Measurements from ENCODE around the gene CDH4. TPM values are rescaled to one million over a fixed set of nuclear protein-coding genes. Genes with fewer than 3 reads are reported as not detected.

The CDH4 gene
- total RNA-seq, 1 experiment from 2014 or later, result 5.3 TPM

- Mint-ChIP-seq H3K36me3 (no peaks in the 10 kb centered on the region), H3K27me3 (ENCODE audit: low read depth) (peaks cover 2% of the 10 kb centered on the region), H3K4me1 (0 out of 2 replicates have a peak, but pooled peaks cover 3% of the 10 kb centered on the region), H3K27ac (no peak overlapping the region), H3K4me3 (no peak overlapping the region), H3K9me3 (no peaks in the 10 kb centered on the region)
- DNase-seq (ENCODE audit: low spot score), result no peak
- TF ChIP-seq GABPB1 (CRISPR knock-in tag; IDR thresholded peaks at IDR 0.05) (no peak), GTF2I (CRISPR knock-in tag; conservative IDR thresholded peaks at IDR 0.05) (no peak), RELA (CRISPR knock-in tag; IDR thresholded peaks at IDR 0.05; ENCODE audit: borderline replicate concordance) (no peak), SMAD3 (CRISPR knock-in tag; IDR thresholded peaks at IDR 0.05; ENCODE audit: borderline replicate concordance) (no peak), ARID4B (CRISPR knock-in tag; IDR thresholded peaks at IDR 0.05; ENCODE audit: borderline replicate concordance) (no peak), CDX4 (CRISPR knock-in tag; IDR thresholded peaks at IDR 0.05; ENCODE audit: borderline replicate concordance) (no peak), MXD4 (CRISPR knock-in tag; IDR thresholded peaks at IDR 0.05; ENCODE audit: borderline replicate concordance) (no peak), RORB (CRISPR knock-in tag; IDR thresholded peaks at IDR 0.05) (no peak), ATF2 (CRISPR knock-in tag; IDR thresholded peaks at IDR 0.05; ENCODE audit: borderline replicate concordance, low read depth) (no peak)
- ChIA-PET POLR2A (no interaction called here), CTCF (no interaction called here)
- no peak for ATAC-seq
Measured at GRCh38 chr20:61728326-61728725, 476.3 kb downstream of the CDH4 start.

GRCh38 chr20:61728786-61729770, 477.0 kb downstream of the CDH4 start:
- H3K36me3 Mint-ChIP-seq, result no peaks in the 10 kb centered on the region
- peaks cover 4% of the 10 kb centered on the region for H3K27me3 Mint-ChIP-seq (ENCODE audit: low read depth)
- no peak overlapping the region for H3K4me3 Mint-ChIP-seq
- ATAC-seq (no peak), DNase-seq (ENCODE audit: low spot score) (no peak)
- H3K27ac Mint-ChIP-seq, result no peak overlapping the region
- ChIA-PET CTCF (interaction anchor here (1.0 kb wide), 2 partner anchors 158 to 500 kb away, joined by 3 read pairs; no protein-coding TSS in a partner anchor), POLR2A (no interaction called here)
- H3K4me1 Mint-ChIP-seq, result 0 out of 2 replicates have a peak, but pooled peaks cover 3% of the 10 kb centered on the region
- no peaks in the 10 kb centered on the region for H3K9me3 Mint-ChIP-seq
- TF ChIP-seq ZNF232 (CRISPR knock-in tag; IDR thresholded peaks at IDR 0.05), result no peak
- TF ChIP-seq RELA (CRISPR knock-in tag; IDR thresholded peaks at IDR 0.05; ENCODE audit: borderline replicate concordance), result no peak
- no peak for TF ChIP-seq EMX1 (CRISPR knock-in tag; IDR thresholded peaks at IDR 0.05)
- TF ChIP-seq CDX4 (CRISPR knock-in tag; IDR thresholded peaks at IDR 0.05; ENCODE audit: borderline replicate concordance), result no peak
- no peak for TF ChIP-seq ZNF425 (CRISPR knock-in tag; conservative IDR thresholded peaks at IDR 0.05)
- TF ChIP-seq PRDM15 (CRISPR knock-in tag; IDR thresholded peaks at IDR 0.05), result no peak
- TF ChIP-seq ZNF416 (CRISPR knock-in tag; IDR thresholded peaks at IDR 0.05), result no peak
- no peak for TF ChIP-seq ATF3 (CRISPR knock-in tag; conservative IDR thresholded peaks at IDR 0.05)
- TF ChIP-seq NR3C1 (CRISPR knock-in tag; conservative IDR thresholded peaks at IDR 0.05; ENCODE audit: low read depth), result no peak
- TF ChIP-seq CREM (CRISPR knock-in tag; IDR thresholded peaks at IDR 0.05), result no peak
- no peak for TF ChIP-seq ZBTB21 (CRISPR knock-in tag; IDR thresholded peaks at IDR 0.05; ENCODE audit: borderline replicate concordance)
- TF ChIP-seq TEAD4 (CRISPR knock-in tag; IDR thresholded peaks at IDR 0.05), result no peak
